Bronchial epithelial cell (primary cell): ENCODE results near the gene CDC20. TPM values are rescaled to one million over a fixed set of nuclear protein-coding genes. Genes with fewer than 3 reads are reported as not detected.
"Not testable (repeated sequence)": the region's sequence is repeated elsewhere in the genome, so short reads cannot be mapped to it uniquely, and the experiment has no call there.

ENCODE experiments used
- DNase-seq: peaks from one replicate; pipeline ENCODE4 v3.0.0-alpha.2; 2010; ENCODE audit warnings: low read depth
- FAIRE-seq: peaks from 2 replicates; lab custom pipeline; 2011; peaks lifted over from hg19 to GRCh38; lab: Jason Lieb, UNC
- H3K27me3 ChIP-seq: 2 replicates; pipeline ENCODE4 v1.5.1; 2011; ENCODE audit warnings: low read length; ENCODE audit not compliant: control insufficient read depth, insufficient read depth
- H3K36me3 ChIP-seq: 2 replicates; pipeline ENCODE4 v1.5.1; 2011; ENCODE audit warnings: low read length; ENCODE audit not compliant: control insufficient read depth, insufficient read depth
- H3K4me3 ChIP-seq: 2 replicates; pipeline ENCODE4 v1.5.1; 2011; ENCODE audit warnings: mild to moderate bottlenecking, low read depth, low read length, control low read depth
- total RNA-seq: library from RNA; depleted of rRNA; stranded (reverse); fragments of >200 nt; gene quantifications from 2 replicates; pipeline ENCODE4 v1.2.1, GENCODE V29; 2014
- TF ChIP-seq, protein P1 (sequence below): IDR thresholded peaks from 2 replicates; pipeline ENCODE4 v1.5.1; 2011; ENCODE audit warnings: mild to moderate bottlenecking, moderate library complexity, low read length, control low read depth, inconsistent platforms; ENCODE audit not compliant: insufficient read depth, severe bottlenecking

CDC20 gene
- total RNA-seq, 1 donor from 2014 or later = 2.6 TPM

DNA sequence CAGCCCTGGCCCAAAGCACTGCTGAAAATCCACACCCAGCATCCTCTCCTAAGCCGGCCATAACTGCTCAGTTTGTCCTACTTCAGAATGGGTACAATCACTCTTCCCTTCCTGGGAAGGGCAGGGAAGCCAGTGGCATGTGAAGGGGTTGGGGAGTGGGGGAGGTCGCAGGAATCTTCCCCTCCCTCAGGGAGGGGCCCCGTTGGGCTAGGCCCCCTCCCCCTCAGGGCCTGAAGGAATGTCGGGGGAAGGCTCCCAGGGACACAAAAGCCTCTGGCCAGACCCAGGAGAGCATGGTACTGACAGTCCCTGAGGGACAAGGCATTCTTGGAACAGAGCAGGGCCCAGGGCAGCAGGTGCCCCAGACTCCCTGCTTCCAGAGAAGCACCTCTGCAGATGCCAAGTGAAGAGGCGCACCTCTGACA is 7.8 kb downstream of the CDC20 start:
- TF ChIP-seq, protein P1, sequence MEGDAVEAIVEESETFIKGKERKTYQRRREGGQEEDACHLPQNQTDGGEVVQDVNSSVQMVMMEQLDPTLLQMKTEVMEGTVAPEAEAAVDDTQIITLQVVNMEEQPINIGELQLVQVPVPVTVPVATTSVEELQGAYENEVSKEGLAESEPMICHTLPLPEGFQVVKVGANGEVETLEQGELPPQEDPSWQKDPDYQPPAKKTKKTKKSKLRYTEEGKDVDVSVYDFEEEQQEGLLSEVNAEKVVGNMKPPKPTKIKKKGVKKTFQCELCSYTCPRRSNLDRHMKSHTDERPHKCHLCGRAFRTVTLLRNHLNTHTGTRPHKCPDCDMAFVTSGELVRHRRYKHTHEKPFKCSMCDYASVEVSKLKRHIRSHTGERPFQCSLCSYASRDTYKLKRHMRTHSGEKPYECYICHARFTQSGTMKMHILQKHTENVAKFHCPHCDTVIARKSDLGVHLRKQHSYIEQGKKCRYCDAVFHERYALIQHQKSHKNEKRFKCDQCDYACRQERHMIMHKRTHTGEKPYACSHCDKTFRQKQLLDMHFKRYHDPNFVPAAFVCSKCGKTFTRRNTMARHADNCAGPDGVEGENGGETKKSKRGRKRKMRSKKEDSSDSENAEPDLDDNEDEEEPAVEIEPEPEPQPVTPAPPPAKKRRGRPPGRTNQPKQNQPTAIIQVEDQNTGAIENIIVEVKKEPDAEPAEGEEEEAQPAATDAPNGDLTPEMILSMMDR = no peak
- Histone ChIP-seq H3K36me3 (peaks cover 30% of the 10 kb centered on the region), H3K27me3 (no peaks in the 10 kb centered on the region), H3K4me3 (peak overlapping the region; percentile 74)
- peak; percentile 32 for FAIRE-seq
- no peak for DNase-seq

DNA sequence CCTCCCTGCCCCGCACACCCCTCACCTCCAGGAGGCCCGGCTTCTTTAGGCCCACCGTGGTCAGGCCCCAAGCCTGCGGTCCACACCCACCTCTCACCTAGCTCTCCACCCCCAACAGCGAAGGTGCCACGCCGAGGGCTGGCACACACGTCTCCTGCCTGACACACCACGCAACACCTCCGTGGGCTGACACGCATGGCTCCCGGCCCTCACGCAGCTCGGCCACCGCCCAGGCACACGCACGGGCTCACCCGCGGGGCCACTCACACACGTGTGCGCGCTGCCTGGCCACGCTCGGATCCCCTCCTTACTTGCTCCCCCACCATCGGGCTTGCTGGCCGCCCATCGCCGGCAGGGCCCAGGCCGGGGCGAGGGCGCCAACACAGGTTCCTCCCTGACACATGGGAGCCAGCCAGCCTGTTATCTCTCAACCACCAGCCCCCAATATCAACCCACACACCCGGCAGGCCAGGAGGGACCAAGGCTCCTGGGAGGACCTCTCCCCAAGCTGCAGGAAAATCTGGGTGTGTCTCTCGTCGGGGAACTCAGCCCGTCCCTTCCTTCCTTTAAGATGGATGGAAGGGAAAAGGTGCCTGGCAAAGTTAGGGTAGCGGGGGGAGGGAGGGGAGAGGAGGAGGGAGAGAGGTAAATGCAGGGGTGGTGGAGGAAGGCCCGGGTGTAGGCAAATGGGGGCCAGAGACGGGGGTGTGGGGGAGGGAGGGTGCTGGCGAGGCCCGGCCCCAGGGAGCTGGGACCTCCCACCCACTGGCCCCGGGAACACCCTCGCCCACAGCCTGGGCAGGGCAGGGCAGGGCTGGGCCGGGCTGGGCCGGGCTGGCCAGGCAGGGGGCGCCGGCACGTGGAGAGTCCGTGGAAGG is 8.5 kb downstream of the CDC20 start:
- Histone ChIP-seq H3K27me3 (no peaks in the 10 kb centered on the region), H3K4me3 (peak overlapping the region; percentile 74), H3K36me3 (peaks cover 27% of the 10 kb centered on the region)
- DNase-seq (peak; percentile 61), FAIRE-seq (no peak)
- TF ChIP-seq, protein P1 = peak; percentile 3

DNA sequence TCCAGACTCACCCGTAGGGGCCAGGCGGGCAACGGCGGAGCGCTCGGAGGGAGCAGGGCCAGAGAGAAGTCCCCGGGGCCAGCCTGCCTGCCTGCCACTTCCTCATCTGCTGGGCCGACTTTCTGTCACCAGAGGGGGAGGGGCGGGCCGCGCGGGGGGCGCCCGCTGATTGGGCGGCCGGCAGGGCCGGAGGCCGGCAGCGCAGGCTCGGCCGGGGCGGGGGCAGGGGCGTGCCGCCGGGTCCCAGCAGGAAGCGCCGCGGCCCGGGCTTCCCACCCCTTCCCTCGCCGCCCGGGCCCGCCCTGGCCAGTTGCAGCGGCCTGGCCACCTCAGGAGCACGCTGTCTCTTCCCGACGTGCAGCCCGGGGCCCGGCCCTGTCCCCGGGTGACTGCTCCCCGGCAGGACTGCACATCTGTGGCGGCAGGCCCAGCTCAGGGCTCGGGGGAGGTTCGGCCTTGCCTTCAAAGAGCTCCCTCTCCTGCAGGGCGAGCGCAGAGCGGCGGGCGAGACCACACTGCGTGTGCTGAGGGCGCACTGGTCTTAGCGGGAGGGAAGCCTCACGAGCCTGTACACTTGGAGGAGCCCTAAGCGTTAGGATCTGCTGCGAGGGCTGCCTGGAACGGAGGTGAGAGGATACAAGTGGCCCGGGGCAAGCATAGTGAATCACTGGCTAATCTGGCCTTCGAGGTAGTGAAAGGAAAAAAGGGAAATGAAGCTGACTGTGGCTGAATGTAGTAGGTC is 9.3 kb downstream of the CDC20 start, which contains the start of gene ELOVL1:
Gene ELOVL1 (minus strand): TSS at position 108 of the 742 bp plus-strand sequence. CDS start 2,402 bp downstream, outside the sequence.
- TF ChIP-seq, protein P1 = peak; percentile 41
- DNase-seq (peak; percentile 88), FAIRE-seq (no peak)
- Histone ChIP-seq H3K4me3 (peak within 1 kb of the TSS; percentile 74), H3K27me3 (no peaks in the 10 kb centered on the region), H3K36me3 (peaks cover 26% of the 10 kb centered on the region)

DNA sequence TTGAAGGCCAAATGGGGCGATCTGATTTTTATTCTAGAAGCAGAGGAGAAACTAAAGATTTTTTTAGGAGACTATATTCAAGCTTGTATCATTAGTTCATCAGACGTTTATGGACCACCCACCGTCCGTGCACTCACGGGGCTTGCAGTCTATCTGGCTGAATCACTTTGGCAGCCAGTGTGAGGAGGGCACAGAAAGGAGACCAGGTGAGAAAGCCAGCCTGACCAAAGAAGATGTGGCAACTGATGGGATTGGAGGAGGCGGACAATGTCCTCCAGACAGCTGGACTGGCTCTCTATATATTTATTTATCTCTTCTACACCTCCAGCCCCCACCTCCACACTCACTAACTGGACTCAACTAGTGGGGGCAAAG is 9.9 kb downstream of the CDC20 start:
- FAIRE-seq = no peak
- H3K27me3 ChIP-seq = no peaks in the 10 kb centered on the region
- TF ChIP-seq, protein P1 = no peak
- DNase-seq = no peak
- peaks cover 21% of the 10 kb centered on the region for H3K36me3 ChIP-seq
- H3K4me3 ChIP-seq = peak overlapping the region; percentile 74

DNA sequence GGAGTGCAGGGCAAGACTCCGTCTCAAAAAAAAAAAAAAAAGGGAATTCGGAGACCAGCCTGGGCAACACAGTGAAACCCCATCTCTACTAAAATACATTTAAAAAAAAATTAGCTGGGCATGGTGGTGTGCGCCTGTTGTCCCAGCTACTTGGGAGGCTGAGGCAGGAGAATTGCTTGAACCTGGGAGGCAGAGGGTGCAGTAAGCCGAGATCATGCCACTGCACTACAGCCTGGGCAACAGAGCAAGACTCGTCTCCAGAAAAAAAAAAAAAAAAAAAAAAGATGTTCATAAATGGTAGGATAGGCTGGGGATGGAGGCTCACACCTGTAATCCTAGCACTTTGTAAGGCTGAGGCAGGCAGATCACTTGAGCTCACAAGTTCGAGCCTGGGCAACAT is 11.0 kb downstream of the CDC20 start:
- not testable (repeated sequence) for DNase-seq, FAIRE-seq, H3K27me3 ChIP-seq, H3K4me3 ChIP-seq, H3K36me3 ChIP-seq

DNA sequence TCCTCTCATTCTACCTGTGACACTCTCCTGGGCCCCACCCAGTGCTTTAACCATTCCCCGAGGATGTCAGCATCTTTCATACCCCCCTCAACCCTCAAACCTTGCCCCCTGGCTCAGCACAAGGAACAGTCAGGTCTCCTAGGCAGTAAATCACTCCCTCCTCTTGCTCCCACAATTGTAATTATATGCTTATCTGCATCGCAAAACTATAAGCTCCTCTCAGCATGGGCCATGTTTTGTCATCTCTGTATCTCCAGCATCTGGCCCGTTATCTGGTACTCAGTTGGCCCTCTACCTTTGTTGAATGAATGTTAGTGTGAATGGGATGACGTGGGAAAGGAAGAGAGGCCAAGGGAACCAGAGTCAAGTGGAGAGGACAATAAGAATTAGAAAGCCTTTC is 11.8 kb downstream of the CDC20 start:
- no peak for FAIRE-seq
- H3K36me3 ChIP-seq = peaks cover 1% of the 10 kb centered on the region
- H3K4me3 ChIP-seq = no peak overlapping the region
- TF ChIP-seq, protein P1 = no peak
- no peaks in the 10 kb centered on the region for H3K27me3 ChIP-seq
- no peak for DNase-seq
